AG04449 (cell line): ENCODE data around the gene GPER1.

Experiments used
- CTCF ChIA-PET: fragments of 350-600 bp; formaldehyde crosslinking; extraction: SDS; loops from one replicate; lab custom pipeline; 2021; ENCODE audit warnings: antibody characterized with exemption; lab: Yijun Ruan, JAX
- POLR2A ChIA-PET: fragments of 400-600, 350-600 bp; formaldehyde crosslinking; extraction: SDS; loops from one replicate; lab custom pipeline; 2020; ENCODE audit warnings: antibody characterized with exemption, inconsistent platforms; lab: Yijun Ruan, JAX
- DNase-seq: peaks from one replicate; pipeline ENCODE4 v3.0.0-alpha.2; 2010; ENCODE audit warnings: low read depth, low spot score
- H3K4me3 ChIP-seq: 2 replicates; pipeline ENCODE4 v1.5.1; 2011; ENCODE audit warnings: low read depth, mild to moderate bottlenecking, control low read depth, low read length
- CTCF ChIP-seq: IDR thresholded peaks from one replicate; pipeline ENCODE4 v1.5.1; 2011; ENCODE audit warnings: mild to moderate bottlenecking, moderate library complexity, low read length, control low read depth, inconsistent platforms; ENCODE audit not compliant: insufficient read depth; ENCODE audit errors: missing control alignments

GPER1 gene

GRCh38 chr7:1079546-1079945 lies 8.4 kb upstream of the GPER1 start:
- CTCF ChIA-PET, result interaction anchor here (1.3 to 8.8 kb wide), 4 partner anchors 7 to 98 kb away, joined by 5 to 85 read pairs (median 52); partner anchors contain the start of gene GPER1
- POLR2A ChIA-PET, result no interaction called here
- DNase-seq, result no peak
- TF ChIP-seq CTCF, result no peak
- no peak overlapping the region for H3K4me3 ChIP-seq

- ChIA-PET CTCF (interaction anchor here (1.1 to 8.8 kb wide), 4 partner anchors 12 to 97 kb away, joined by 3 to 85 read pairs (median 26); no protein-coding TSS in a partner anchor), POLR2A (no interaction called here)
- H3K4me3 ChIP-seq, result no peak overlapping the region
- no peak for TF ChIP-seq CTCF
- no peak for DNase-seq
These were observed 7.5 kb upstream of the GPER1 start for GRCh38 chr7:1080252-1080920.

- no peak overlapping the region for H3K4me3 ChIP-seq
- POLR2A ChIA-PET, result no interaction called here
- no peak for TF ChIP-seq CTCF
- DNase-seq, result no peak
- CTCF ChIA-PET, result interaction anchor here (1.0 to 8.8 kb wide), 3 partner anchors 12 to 95 kb away, joined by 3 to 85 read pairs (median 3); no protein-coding TSS in a partner anchor
These were observed 7.0 kb upstream of the GPER1 start for GRCh38 chr7:1080921-1081255.

- no peak for DNase-seq
- H3K4me3 ChIP-seq, result no peak overlapping the region
- CTCF ChIA-PET, result interaction anchor here (1.0 to 8.8 kb wide), 3 partner anchors 13 to 95 kb away, joined by 3 to 85 read pairs (median 3); no protein-coding TSS in a partner anchor
- no peak for TF ChIP-seq CTCF
- POLR2A ChIA-PET, result no interaction called here
These were observed 6.6 kb upstream of the GPER1 start for GRCh38 chr7:1081336-1081735.

GRCh38 chr7:1081931-1082401 lies 5.9 kb upstream of the GPER1 start:
- ChIA-PET POLR2A (no interaction called here), CTCF (interaction anchor here (1.0 to 8.8 kb wide), 2 partner anchors 17 to 94 kb away, joined by 3 to 85 read pairs; no protein-coding TSS in a partner anchor)
- no peak overlapping the region for H3K4me3 ChIP-seq
- no peak for TF ChIP-seq CTCF
- no peak for DNase-seq
